ENCODE data around the gene MMEL1.

DNA sequence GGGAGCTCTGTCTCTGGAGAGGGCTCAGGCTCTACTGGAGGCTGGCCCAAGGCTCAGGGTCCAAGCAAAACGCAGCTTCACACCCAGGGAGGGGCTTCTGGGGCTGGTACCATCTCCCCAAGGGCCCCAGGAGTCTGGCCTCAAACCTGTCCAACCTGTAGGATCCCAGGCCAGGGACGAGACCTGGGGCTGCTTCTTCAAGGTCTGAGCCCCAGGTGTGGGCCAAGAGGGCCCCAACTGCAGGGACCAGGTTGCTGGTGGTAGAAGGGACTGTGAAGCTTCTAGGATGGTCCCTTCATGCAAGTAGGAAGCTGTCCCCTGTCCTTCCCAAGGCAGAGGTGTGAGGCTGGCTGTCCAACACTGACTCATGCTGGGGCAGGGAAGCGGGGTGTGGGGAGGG is 7.8 kb upstream of the MMEL1 start:
- TF ChIP-seq, protein P1, sequence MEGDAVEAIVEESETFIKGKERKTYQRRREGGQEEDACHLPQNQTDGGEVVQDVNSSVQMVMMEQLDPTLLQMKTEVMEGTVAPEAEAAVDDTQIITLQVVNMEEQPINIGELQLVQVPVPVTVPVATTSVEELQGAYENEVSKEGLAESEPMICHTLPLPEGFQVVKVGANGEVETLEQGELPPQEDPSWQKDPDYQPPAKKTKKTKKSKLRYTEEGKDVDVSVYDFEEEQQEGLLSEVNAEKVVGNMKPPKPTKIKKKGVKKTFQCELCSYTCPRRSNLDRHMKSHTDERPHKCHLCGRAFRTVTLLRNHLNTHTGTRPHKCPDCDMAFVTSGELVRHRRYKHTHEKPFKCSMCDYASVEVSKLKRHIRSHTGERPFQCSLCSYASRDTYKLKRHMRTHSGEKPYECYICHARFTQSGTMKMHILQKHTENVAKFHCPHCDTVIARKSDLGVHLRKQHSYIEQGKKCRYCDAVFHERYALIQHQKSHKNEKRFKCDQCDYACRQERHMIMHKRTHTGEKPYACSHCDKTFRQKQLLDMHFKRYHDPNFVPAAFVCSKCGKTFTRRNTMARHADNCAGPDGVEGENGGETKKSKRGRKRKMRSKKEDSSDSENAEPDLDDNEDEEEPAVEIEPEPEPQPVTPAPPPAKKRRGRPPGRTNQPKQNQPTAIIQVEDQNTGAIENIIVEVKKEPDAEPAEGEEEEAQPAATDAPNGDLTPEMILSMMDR (conservative IDR thresholded peaks at IDR 0.05; ENCODE audit: low read depth, low read length): no peak
- TF ChIP-seq EZH2 (IDR thresholded peaks at IDR 0.05; ENCODE audit: low read length, unreplicated experiment): no peak
- no peak for TF ChIP-seq EZH2phosphoT487 (IDR thresholded peaks at IDR 0.05; ENCODE audit: borderline replicate concordance, low read length)
